GM12891 (cell line): ENCODE results near the gene MYO3A.

Experiments
- POLR2A ChIP-seq: IDR thresholded peaks from 2 replicates; pipeline ENCODE4 v1.6.1; 2011; ENCODE audit warnings: low read depth, low read length, control low read depth
- POLR2AphosphoS5 ChIP-seq: IDR thresholded peaks from 2 replicates; pipeline ENCODE4 v1.6.1; 2011; ENCODE audit warnings: low read depth, low read length, control low read depth
- POU2F2 ChIP-seq: IDR thresholded peaks from 2 replicates; pipeline ENCODE4 v1.6.1; 2011; ENCODE audit warnings: low read depth, mild to moderate bottlenecking, control low read depth, low read length, moderate library complexity
- TAF1 ChIP-seq: IDR thresholded peaks from 2 replicates; pipeline ENCODE4 v1.6.1; 2011; ENCODE audit warnings: low read depth, low read length, control low read depth

- TF ChIP-seq POU2F2 = no peak
- TF ChIP-seq TAF1 = no peak
- TF ChIP-seq POLR2A = no peak
- no peak for TF ChIP-seq POLR2AphosphoS5
Observed at GRCh38 chr10:26254616-26255015, 320.6 kb downstream of the MYO3A start.
